Chondrocyte (in vitro differentiated cells): ENCODE results near the gene RHOBTB1. TPM values are rescaled to one million over a fixed set of nuclear protein-coding genes. Genes with fewer than 3 reads are reported as not detected.

Experiments used
- DNase-seq: peaks from one replicate; pipeline ENCODE4 v3.0.0; 2021; ENCODE audit warnings: mixed read lengths, low spot score
- H3K27ac Mint-ChIP-seq: one replicate; pipeline ENCODE4 v1.8.0; 2021; ENCODE audit warnings: mild to moderate bottlenecking, moderate library complexity, mixed read lengths; ENCODE audit not compliant: unreplicated experiment
- H3K27me3 Mint-ChIP-seq: 2 replicates; pipeline ENCODE4 v1.8.0; 2021; ENCODE audit warnings: low read depth, mixed read lengths
- H3K36me3 Mint-ChIP-seq: 2 replicates; pipeline ENCODE4 v1.8.0; 2021; ENCODE audit warnings: low read depth, mixed read lengths
- H3K4me1 Mint-ChIP-seq: 2 replicates; pipeline ENCODE4 v1.8.0; 2021; ENCODE audit warnings: low read depth, mild to moderate bottlenecking, mixed read lengths
- H3K4me3 Mint-ChIP-seq: one replicate; pipeline ENCODE4 v1.8.0; 2021; ENCODE audit warnings: mild to moderate bottlenecking, moderate library complexity, mixed read lengths; ENCODE audit not compliant: unreplicated experiment
- H3K9me3 Mint-ChIP-seq: 2 replicates; pipeline ENCODE4 v1.8.0; 2021; ENCODE audit warnings: low read depth, mixed read lengths
- total RNA-seq: library from RNA; stranded (reverse); gene quantifications from 3 replicates; pipeline ENCODE4 v1.2.1, GENCODE V29; 2021
- TF ChIP-seq, protein P1 (sequence below): fragments of 200-600 bp; sonication (generic); IDR thresholded peaks from 2 replicates; pipeline ENCODE4 v1.5.0; 2021; ENCODE audit warnings: antibody characterized with exemption, mild to moderate bottlenecking, moderate library complexity

The RHOBTB1 gene
- total RNA-seq, 1 donor from 2014 or later: 19.2 TPM

DNA sequence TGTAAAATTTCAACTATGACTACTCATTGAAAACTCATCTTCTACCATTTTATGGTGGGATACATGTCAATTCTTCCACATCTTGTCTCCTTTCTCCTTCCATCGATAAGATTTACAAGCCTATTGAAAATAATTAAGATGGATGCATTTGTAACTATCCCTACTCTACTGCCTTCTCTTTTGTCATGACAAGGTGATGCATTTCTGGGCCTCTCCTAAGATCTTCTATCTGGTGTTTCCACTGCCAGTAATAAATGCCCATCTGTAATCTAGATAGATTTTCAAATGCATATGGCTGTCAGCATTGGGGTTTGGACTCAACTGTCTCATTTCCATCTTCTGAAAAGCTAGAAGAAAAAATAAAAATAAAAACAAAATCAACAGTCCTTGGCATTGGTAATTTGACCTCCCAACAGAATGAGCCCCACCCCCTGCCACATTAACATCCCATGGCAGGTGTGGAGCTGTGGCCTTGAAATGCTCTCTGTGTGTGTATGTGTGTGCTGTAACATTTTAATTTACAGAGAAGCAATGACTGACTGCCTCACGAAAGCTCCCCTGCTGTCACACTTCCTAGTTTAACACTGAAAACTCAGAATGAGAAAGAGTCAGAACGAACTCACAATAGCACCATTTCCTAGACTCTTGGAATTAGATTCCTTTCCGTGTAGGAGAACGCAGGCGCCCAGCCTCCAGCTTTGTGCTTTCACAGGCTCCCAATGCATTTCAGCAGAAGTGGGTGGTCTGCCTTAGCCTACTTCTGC is 74.2 kb downstream of the RHOBTB1 start:
- peaks cover 18% of the 10 kb centered on the region for H3K36me3 Mint-ChIP-seq
- H3K27me3 Mint-ChIP-seq: no peaks in the 10 kb centered on the region
- no peaks in the 10 kb centered on the region for H3K9me3 Mint-ChIP-seq
- H3K4me3 Mint-ChIP-seq: no peak overlapping the region
- no peaks in the 10 kb centered on the region for H3K4me1 Mint-ChIP-seq
- no peak for DNase-seq
- TF ChIP-seq, protein P1, sequence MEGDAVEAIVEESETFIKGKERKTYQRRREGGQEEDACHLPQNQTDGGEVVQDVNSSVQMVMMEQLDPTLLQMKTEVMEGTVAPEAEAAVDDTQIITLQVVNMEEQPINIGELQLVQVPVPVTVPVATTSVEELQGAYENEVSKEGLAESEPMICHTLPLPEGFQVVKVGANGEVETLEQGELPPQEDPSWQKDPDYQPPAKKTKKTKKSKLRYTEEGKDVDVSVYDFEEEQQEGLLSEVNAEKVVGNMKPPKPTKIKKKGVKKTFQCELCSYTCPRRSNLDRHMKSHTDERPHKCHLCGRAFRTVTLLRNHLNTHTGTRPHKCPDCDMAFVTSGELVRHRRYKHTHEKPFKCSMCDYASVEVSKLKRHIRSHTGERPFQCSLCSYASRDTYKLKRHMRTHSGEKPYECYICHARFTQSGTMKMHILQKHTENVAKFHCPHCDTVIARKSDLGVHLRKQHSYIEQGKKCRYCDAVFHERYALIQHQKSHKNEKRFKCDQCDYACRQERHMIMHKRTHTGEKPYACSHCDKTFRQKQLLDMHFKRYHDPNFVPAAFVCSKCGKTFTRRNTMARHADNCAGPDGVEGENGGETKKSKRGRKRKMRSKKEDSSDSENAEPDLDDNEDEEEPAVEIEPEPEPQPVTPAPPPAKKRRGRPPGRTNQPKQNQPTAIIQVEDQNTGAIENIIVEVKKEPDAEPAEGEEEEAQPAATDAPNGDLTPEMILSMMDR: no peak
- H3K27ac Mint-ChIP-seq: no peak overlapping the region

DNA sequence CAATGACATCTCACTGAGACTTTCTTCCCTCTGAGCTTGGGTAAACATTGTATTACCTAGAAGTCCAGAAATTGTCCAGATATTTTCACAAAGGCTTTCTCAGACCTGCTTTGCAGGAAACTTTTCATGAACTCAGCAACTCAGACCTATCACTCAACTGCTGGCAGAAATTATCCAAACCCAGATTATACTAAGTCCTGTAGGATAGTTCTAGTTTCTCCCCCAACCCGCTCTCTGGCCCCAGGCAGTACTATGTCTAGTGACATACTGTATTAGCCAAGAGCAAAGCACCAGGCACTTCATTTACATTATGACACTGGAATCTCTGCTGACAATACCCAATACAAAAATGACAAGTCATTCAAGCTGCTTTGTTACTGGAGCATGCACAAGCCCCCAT is 75.0 kb downstream of the RHOBTB1 start:
- Mint-ChIP-seq H3K4me1 (no peaks in the 10 kb centered on the region), H3K27me3 (no peaks in the 10 kb centered on the region), H3K27ac (no peak overlapping the region), H3K9me3 (no peaks in the 10 kb centered on the region), H3K4me3 (no peak overlapping the region), H3K36me3 (peaks cover 18% of the 10 kb centered on the region)
- TF ChIP-seq, protein P1: no peak
- DNase-seq: no peak

DNA sequence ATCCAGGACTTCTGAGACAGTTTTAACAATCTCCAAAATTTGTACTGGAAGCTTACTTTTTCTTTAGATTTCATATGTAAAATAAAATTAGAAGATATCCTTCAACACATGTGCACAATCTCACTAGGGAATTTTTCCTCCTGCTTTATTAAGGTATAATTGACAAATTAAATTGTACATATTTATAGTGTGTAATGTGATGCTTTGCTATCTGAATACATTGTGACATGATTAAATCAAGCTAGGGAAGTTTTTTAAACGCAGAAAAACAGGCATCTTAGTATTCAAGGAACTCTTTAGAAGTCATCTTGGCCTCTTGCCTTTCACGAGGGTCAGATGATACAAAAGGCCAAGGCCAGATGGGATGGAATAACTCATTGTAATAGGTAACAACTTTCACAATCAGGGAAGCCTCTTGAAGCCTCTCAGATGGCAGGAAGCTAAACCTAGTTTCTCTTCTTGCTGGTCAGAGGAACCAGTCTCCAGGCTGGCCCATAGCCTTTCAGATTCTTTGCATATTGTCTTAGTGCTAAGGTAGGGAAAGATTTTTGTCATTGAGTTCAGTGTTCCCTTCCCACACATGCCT is 78.7 kb downstream of the RHOBTB1 start:
- DNase-seq: no peak
- Mint-ChIP-seq H3K27ac (no peak overlapping the region), H3K4me3 (no peak overlapping the region), H3K27me3 (no peaks in the 10 kb centered on the region), H3K9me3 (no peaks in the 10 kb centered on the region), H3K4me1 (no peaks in the 10 kb centered on the region), H3K36me3 (peaks cover 9% of the 10 kb centered on the region)
- TF ChIP-seq, protein P1: no peak

DNA sequence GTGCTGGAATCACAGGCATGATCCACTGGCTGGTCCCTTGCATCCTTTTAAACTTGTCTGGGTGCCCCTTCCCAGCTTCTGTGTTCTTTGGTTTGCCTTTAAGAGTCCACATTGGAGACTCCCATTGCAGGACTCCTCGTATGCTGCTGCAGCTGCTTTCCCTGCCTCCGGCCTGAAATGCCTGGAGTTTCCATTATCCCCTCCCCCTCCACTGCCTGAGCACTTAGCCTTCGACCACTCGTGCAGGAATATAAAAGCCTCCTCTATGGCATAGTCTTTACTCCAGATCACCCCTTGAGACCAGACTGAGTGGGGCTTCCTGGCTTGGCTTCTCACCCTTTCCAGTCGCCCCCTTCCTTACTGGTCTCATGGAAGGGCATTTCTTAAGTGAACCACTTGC is 80.2 kb downstream of the RHOBTB1 start:
- no peak for DNase-seq
- TF ChIP-seq, protein P1: no peak
- H3K9me3 Mint-ChIP-seq: no peaks in the 10 kb centered on the region
- peaks cover 2% of the 10 kb centered on the region for H3K36me3 Mint-ChIP-seq
- no peak overlapping the region for H3K27ac Mint-ChIP-seq
- no peaks in the 10 kb centered on the region for H3K27me3 Mint-ChIP-seq
- no peaks in the 10 kb centered on the region for H3K4me1 Mint-ChIP-seq
- no peak overlapping the region for H3K4me3 Mint-ChIP-seq

DNA sequence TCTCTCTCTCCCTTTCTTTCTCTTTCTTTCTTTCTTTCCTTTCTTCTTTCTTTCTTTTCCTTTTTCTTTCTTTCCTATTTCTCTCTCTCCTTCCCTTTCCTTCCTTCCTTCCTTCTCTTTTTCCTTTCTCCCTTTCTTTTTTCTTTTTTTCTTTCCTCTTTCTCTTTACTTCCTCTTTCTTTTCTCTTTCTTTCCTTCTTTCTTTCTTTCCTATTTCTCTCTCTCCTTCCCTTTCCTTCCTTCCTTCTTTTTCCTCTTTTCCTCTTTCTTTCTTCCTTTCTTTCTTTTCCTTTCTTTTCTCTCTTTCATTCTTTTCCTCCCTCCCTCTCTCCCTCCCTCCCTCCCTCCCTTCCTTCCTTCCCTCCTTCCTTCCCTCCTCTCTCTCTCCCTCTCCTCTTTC is 81.5 kb downstream of the RHOBTB1 start:
- Mint-ChIP-seq H3K4me1 (no peaks in the 10 kb centered on the region), H3K27me3 (no peaks in the 10 kb centered on the region), H3K4me3 (no peak overlapping the region), H3K36me3 (no peaks in the 10 kb centered on the region), H3K9me3 (no peaks in the 10 kb centered on the region), H3K27ac (no peak overlapping the region)
- TF ChIP-seq, protein P1: no peak
- DNase-seq: no peak
